HS-5 (cell line): ENCODE data around the gene BPI.
"Not testable (repeated sequence)": the region's sequence is repeated elsewhere in the genome, so short reads cannot be mapped to it uniquely, and the experiment has no call there.

Experiments
- DNase-seq: peaks from one replicate; pipeline ENCODE4 v3.0.0-alpha.2; 2012; ENCODE audit warnings: low read depth

Gene BPI

GRCh38 chr20:38363004-38363747, 59.2 kb downstream of the BPI start:
- no peak for DNase-seq

DNA sequence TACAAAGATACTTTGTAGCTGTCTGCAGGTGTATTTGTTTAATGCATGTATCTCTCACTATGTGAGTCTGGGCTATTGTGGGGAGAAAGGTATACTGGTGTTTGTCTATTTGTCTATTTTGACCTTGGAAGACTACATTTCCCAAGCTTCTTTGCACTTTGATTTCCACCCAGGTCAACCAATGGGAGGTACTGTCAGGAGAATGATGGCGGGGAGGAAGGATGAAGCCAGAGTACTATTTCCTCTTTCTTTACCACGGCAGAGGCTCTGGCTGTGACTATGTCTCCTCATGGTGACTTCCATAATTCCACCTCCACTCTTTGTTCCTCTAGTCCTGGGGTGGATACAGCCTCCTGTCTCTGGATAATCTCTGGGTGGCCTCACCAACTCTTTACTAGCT, 65.4 kb downstream of the BPI start:
- no peak for DNase-seq

DNA sequence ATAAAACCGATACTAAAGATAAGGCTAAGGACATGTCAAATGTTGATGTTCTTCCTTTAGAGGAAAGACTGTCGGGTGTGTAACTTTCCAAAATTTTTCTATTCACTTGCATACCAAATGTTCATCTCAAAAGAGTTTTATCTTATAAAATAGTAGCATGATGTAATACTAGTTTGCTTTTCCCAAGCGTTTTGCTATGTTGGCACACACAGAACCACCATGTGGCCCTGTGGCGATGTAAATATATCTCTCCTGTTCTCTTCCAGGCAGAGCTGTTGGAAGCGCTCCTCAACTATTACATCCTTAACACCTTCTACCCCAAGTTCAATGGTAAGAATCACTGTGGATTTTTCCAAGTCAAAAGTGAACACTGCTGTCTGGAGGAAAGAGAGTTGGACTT, 68.8 kb downstream of the BPI start:
- DNase-seq, result no peak

DNA sequence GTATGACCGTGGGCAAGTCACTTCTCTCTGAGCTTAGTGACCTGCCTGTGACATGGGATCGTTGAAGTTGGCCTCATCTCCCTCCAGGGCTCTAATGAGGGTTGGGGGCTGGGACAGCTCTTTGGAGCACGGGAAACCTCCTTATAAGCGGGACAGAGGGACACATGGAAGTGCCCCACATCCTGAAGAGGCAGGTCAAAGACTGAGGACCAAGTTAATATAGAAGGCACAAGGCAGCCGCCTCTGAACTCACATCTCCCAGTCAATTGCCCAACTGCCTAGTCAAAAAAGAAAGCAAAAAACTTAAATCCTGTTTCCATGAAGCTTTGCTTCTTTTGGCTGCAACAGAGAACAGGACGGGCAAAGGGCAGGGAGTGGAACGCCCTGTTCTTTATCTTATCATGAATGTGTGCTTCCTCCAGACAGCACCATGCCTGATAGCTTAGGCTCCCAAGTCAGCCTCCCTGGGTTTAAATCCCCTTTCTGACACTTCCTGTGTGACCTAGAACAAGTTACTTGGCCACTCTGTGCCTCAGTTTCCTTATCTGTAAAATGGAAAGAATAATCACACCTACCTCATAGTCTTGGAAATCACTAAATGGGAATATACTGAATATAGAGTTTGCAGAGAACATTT, 69.4 kb downstream of the BPI start:
- DNase-seq, result no peak

GRCh38 chr20:38373898-38374297, 69.9 kb downstream of the BPI start:
- no peak for DNase-seq

DNA sequence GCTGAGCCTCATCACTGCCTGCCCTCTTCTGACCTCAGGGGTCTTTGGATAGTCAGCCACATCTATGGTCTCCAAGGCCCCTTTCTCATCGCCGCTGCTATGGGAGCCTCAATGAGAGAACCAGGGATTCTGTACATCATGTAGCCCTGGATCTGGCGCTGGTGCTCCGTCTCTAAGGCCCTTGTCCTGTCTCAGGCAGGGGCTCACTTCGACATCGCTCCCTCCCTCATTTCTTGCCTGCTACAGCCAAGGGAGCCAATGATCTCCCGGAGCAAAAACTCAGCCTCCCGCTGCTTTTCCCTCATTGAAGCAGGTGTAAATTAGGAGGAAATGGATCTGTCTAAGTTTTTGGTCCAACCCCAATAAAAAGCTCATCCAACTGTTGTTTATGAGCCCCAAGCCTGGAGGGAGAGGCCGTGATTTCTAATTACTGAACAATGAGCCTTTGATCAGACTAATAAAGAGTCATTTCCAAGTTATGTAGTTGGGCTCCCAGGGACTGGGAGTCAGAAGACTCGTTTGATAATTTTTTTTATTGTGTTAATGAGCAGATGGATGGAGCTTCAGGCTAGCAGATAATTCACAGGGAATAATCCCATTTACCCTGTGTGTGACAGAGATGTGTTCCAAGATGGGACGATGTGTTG, 73.2 kb downstream of the BPI start:
- DNase-seq, result no peak

GRCh38 chr20:38377838-38378237, 73.9 kb downstream of the BPI start:
- DNase-seq, result not testable (repeated sequence)

DNA sequence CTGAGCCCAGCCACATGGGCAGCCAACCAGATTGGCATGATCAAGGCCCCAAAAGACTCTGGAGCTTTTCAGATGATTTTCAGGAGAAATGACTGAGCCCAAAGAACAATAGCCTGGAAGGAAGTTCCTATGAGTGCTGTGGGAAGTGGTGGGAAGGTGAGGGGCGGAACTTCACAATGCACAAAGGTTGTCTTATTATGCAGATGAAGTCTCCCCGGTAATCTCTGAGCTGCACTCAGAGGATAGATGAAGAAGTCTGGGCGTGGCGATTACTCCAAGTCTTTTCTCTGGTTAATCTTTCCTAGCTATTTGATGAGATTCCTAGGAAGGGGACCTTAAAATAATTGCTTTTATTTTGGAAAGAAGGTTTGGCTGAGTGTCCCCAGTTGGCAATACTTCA, 79.2 kb downstream of the BPI start:
- no peak for DNase-seq

GRCh38 chr20:38386004-38386403, 82.0 kb downstream of the BPI start:
- DNase-seq, result no peak

- DNase-seq, result no peak
Observed at GRCh38 chr20:38386851-38387250, 82.9 kb downstream of the BPI start.
